Omental fat pad (tissue), 4 donors: ENCODE measurements around the gene UBE3C. TPM values are rescaled to one million over a fixed set of nuclear protein-coding genes. Genes with fewer than 3 reads are reported as not detected.

Source experiments
- ATAC-seq: fragments of 150-250 bp; one replicate; pipeline ENCODE4 v1.9.1; 2016; ENCODE audit warnings: mild to moderate bottlenecking, moderate library complexity; ENCODE audit not compliant: low FRiP score
- DNase-seq: peaks from one replicate; pipeline ENCODE4 v3.0.0-alpha.2; 2019; ENCODE audit warnings: low spot score
- total RNA-seq, 4 donors: library from RNA; depleted of rRNA; stranded (reverse); fragments of >200 nt; gene quantifications; one replicate each; pipeline ENCODE4 v1.1.0, GENCODE V29; 2016
- TF ChIP-seq, protein P1 (sequence below), 3 donors: fragments of 450-650 bp; IDR thresholded peaks; one replicate each; pipeline ENCODE4 v1.5.1; 2016 to 2017; ENCODE audit warnings: antibody characterized with exemption in 3 of 3, mild to moderate bottlenecking in 3 of 3, moderate library complexity in 2 of 3

The UBE3C gene
- total RNA-seq, 4 donors from 2014 or later, result 65.9 to 104 (median 78.3) TPM

DNA sequence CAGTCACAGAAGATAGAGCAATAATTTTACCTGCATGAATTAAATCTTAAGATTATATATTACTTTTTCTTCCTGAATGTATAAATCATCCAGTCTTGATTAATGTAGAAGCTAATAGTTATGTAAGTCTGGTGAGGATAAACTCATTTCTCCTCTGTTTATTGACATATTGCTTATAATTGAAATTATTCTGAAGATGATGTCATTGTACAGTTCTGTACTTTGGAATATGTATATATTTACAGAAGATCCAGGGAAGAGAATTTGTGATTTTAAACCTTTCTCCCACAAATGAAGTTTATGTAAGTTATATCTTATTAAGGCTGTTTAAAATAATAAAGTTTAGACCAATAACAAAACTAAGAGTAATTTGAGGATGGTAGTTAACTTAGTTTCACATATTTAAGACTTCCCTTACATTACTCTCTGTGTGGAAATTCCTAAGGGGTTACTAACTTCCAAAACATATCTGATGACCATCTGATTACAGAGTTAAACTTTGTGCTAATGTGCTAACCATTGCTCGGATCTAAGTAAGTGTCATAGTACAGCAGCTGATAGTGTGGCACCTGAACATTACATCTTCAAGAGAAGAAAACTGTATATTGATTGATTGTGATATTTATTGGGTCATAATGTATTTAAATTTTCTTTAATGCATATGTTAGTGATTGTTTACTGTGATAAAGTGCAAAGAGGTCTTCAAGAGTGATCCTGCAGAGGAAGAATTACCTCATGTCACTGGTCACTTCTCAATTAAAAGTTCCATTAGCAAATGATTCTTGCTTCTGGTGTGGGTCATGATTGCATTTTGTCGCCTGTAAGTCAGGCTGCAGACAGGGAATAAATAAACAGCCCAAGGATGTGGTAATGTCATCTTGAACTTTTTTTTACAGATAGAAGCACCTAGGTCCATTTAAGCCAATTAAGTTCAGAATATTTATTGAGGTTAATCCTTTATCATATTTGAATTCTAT is 96.9 kb downstream of the UBE3C start:
- ATAC-seq, result no peak
- TF ChIP-seq, protein P1, sequence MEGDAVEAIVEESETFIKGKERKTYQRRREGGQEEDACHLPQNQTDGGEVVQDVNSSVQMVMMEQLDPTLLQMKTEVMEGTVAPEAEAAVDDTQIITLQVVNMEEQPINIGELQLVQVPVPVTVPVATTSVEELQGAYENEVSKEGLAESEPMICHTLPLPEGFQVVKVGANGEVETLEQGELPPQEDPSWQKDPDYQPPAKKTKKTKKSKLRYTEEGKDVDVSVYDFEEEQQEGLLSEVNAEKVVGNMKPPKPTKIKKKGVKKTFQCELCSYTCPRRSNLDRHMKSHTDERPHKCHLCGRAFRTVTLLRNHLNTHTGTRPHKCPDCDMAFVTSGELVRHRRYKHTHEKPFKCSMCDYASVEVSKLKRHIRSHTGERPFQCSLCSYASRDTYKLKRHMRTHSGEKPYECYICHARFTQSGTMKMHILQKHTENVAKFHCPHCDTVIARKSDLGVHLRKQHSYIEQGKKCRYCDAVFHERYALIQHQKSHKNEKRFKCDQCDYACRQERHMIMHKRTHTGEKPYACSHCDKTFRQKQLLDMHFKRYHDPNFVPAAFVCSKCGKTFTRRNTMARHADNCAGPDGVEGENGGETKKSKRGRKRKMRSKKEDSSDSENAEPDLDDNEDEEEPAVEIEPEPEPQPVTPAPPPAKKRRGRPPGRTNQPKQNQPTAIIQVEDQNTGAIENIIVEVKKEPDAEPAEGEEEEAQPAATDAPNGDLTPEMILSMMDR (IDR thresholded peaks at IDR 0.05), result no peak

DNA sequence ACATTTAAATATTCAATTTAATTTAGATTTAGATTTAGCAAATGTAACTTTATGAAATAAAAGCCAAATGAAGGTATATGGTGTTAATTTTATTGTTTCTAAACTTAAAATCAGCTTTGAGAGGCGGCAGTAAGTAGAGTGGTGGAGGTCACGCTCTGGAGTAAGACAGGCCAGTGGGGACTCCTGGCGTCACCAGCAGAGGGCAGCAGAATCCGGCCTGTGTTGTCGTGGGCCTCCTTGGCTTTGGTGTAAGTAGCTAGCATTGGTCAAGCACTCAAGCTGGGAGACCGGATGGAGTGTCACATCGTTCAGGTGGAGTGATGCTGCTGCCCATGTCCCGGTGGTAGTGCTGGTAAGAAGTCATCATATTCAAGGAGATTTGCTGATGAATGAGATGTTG is 99.4 kb downstream of the UBE3C start:
- ATAC-seq (no peak), DNase-seq (no peak)
- TF ChIP-seq, protein P1 (IDR thresholded peaks at IDR 0.05), result no peak

More for the DNA sequence above, 96.9 kb downstream of the UBE3C start:
- no peak for DNase-seq

DNA sequence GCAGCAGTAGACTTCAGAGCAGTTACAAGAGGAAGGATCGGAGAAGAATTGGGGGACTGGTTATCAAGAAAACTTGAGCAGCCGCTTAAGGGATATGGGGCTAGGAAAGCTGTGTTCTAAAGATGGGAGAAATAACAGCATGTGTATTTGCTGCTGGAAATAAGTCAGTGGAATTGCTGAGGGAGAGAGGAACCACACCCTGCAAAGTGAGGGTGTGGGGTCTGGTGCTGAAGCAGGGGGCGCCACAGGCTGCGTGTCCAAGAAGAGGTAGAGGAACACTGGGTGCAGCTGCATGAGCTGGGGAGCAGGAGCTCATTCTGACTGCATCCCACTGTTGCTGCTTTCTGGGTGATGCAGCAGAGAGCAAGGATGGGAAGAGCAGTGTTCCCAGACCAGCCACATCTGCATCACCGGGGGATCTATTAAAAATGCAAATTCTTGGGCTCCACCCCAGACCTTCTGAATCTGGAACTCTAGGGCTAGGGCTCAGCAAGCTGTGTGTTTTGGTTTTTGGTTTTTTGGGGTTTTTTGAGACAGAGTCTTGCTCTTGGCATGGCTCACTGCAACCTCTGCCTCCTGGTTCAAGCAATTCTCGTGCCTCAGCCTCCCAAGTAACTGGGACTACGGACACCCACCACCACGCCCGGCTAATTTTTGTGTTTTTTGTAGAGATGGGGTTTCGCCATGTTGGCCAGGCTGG is 101.0 kb downstream of the UBE3C start:
- ATAC-seq, result no peak
- DNase-seq, result no peak
- TF ChIP-seq, protein P1 (IDR thresholded peaks at IDR 0.05), result no peak

DNA sequence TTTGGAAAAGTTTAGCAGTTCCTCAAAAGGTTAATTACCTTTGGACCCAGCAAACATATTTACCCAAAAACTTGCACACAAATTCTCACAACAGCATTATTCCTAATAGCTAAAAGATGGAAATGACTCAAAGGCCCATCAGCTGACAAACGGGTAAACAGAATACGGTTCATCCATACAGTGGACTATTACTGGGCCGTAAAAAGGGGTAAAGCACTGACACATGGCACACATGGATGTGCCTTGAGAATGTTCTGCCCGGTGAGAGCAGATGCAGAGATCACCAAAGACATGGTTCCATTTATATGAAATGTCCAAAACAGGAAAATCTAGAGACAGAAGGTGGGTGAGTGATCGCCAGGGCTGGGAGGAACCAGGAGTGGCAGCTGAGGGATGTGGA is 102.9 kb downstream of the UBE3C start:
- no peak for DNase-seq
- TF ChIP-seq, protein P1 (IDR thresholded peaks at IDR 0.05), result no peak
- no peak for ATAC-seq

DNA sequence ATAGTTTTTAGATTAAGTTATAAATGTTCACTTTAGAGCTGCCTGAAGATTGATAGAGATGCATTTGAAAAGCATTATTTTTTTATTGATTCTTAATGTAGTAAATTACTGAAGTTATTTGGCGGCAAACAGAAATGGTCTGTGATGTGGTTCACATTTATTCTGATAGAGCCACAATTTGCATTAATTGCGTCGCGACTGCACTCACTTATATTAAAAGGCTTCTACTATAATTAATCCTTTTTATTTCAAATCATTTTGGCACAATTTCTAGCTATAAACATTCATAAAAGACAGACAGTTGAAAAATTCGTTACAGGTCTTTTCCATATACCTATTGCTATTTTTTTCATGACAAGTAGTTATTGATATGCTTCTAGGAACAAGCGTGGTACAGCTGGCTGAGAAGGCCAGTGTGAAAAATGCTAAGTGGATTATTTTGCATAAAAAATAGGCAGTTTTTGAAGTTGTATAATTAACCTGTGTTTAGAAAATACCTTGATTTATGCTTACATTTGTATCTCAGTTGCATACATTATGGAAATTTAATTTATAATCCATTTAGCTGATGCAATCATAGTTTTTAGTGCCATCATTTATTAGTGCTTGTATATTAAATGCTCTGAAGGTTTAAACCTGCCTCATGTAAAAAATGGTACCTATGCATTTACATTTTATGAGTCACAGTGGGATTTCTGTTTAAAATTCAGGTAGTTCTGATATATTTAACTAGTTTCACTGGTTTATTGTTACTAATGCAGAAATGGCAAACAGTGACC is 106.0 kb downstream of the UBE3C start:
- no peak for ATAC-seq

DNA sequence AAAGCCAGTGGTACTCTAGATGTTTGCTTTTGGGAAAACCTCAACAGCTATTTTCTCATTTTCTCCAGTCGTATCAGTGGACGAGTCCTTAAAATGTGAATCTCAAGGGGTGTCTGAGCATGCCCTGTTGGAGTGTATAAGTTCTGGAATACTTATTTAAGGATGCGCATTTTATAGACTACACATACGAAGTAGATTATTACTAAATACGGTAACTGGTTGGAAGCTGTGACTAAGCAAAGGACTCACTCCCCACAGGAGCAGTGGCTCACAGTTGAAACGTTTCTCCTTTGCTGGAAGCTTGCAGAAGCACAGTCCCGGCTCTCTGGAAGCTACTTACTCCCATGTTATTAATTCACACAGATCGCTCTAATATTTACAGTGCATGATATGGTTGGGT is 107.3 kb downstream of the UBE3C start:
- TF ChIP-seq, protein P1 (IDR thresholded peaks at IDR 0.05), result no peak
- ATAC-seq (no peak), DNase-seq (no peak)

More for the DNA sequence above, 106.0 kb downstream of the UBE3C start:
- DNase-seq, result no peak
- TF ChIP-seq, protein P1 (IDR thresholded peaks at IDR 0.05), result no peak
